Osteoblast (primary cell): ENCODE measurements around the gene TBXT. TPM values are rescaled to one million over a fixed set of nuclear protein-coding genes. Genes with fewer than 3 reads are reported as not detected.

Experiments used
- DNase-seq: peaks from one replicate; pipeline ENCODE4 v3.0.0; 2011; ENCODE audit warnings: low spot score, mixed read lengths; ENCODE audit not compliant: insufficient read length; ENCODE audit errors: missing footprints
- H2AFZ ChIP-seq: 2 replicates; pipeline ENCODE4 v1.6.0; 2011; ENCODE audit warnings: mild to moderate bottlenecking, low read length
- H3K27ac ChIP-seq: 2 replicates; pipeline ENCODE4 v1.5.1; 2011; ENCODE audit warnings: mild to moderate bottlenecking, low read depth, low read length, moderate library complexity
- H3K27me3 ChIP-seq: 2 replicates; pipeline ENCODE4 v1.6.0; 2012; ENCODE audit warnings: mild to moderate bottlenecking, control low read depth, inconsistent platforms, low read length, moderate library complexity; ENCODE audit not compliant: insufficient read depth
- H3K36me3 ChIP-seq: 2 replicates; pipeline ENCODE4 v1.5.1; 2011; ENCODE audit warnings: mild to moderate bottlenecking, low read length, control low read depth, moderate library complexity; ENCODE audit not compliant: insufficient read depth
- H3K4me1 ChIP-seq: 2 replicates; pipeline ENCODE4 v1.5.1; 2011; ENCODE audit warnings: mild to moderate bottlenecking, low read length, control low read depth, moderate library complexity; ENCODE audit not compliant: insufficient read depth
- H3K4me2 ChIP-seq: 2 replicates; pipeline ENCODE4 v1.6.0; 2011; ENCODE audit warnings: mild to moderate bottlenecking, low read length; ENCODE audit not compliant: insufficient read depth
- H3K4me3 ChIP-seq: fragments of 200-600 bp; sonication (generic); 3 replicates; pipeline ENCODE4 v1.5.1; 2012; ENCODE audit warnings: mild to moderate bottlenecking, low read length, inconsistent platforms; ENCODE audit not compliant: insufficient read depth
- H3K79me2 ChIP-seq: 2 replicates; pipeline ENCODE4 v1.6.0; 2012; ENCODE audit warnings: mild to moderate bottlenecking, low read length, control low read depth, inconsistent platforms; ENCODE audit not compliant: insufficient read depth
- H3K9me3 ChIP-seq: 2 replicates; pipeline ENCODE4 v1.5.1; 2011; ENCODE audit warnings: low read depth, low read length, control low read depth
- H4K20me1 ChIP-seq: 2 replicates; pipeline ENCODE4 v1.6.0; 2012; ENCODE audit warnings: mild to moderate bottlenecking, low read length, control low read depth; ENCODE audit not compliant: insufficient read depth
- CTCF ChIP-seq: IDR thresholded peaks from 2 replicates; pipeline ENCODE4 v1.5.1; 2011; ENCODE audit warnings: mild to moderate bottlenecking, low read depth, low read length, moderate library complexity; ENCODE audit errors: extremely low read depth
- total RNA-seq: library from RNA; depleted of rRNA; stranded (reverse); fragments of >200 nt; gene quantifications from 2 replicates; pipeline ENCODE4 v1.2.3, GENCODE V29; 2012

Gene TBXT
- total RNA-seq, 1 donor, result not detected

GRCh38 chr6:166165558-166166313 lies 1.9 kb downstream of the TBXT start:
- Histone ChIP-seq H3K4me2 (no peak overlapping the region), H3K27me3 (peaks cover 41% of the 10 kb centered on the region)

GRCh38 chr6:166162599-166163342 lies 4.9 kb downstream of the TBXT start:
- Histone ChIP-seq H3K4me1 (no peaks in the 10 kb centered on the region), H3K27ac (no peak overlapping the region), H3K27me3 (peaks cover 26% of the 10 kb centered on the region), H3K9me3 (no peaks in the 10 kb centered on the region), H3K36me3 (no peaks in the 10 kb centered on the region), H3K4me3 (no peak overlapping the region), H3K4me2 (no peak overlapping the region), H3K79me2 (no peaks in the 10 kb centered on the region), H2AFZ (no peak overlapping the region), H4K20me1 (no peaks in the 10 kb centered on the region)
- peak; percentile 43 for DNase-seq
- no peak for TF ChIP-seq CTCF

More at GRCh38 chr6:166165558-166166313, 1.9 kb downstream of the TBXT start:
- H3K4me3 ChIP-seq, result no peak overlapping the region
- no peaks in the 10 kb centered on the region for H3K4me1 ChIP-seq
- no peaks in the 10 kb centered on the region for H3K36me3 ChIP-seq
- no peaks in the 10 kb centered on the region for H3K79me2 ChIP-seq
- H3K9me3 ChIP-seq, result no peaks in the 10 kb centered on the region
- no peaks in the 10 kb centered on the region for H4K20me1 ChIP-seq
- TF ChIP-seq CTCF, result no peak
- H2AFZ ChIP-seq, result no peak overlapping the region
- H3K27ac ChIP-seq, result no peak overlapping the region
- DNase-seq, result peak; percentile 88

- no peaks in the 10 kb centered on the region for H3K36me3 ChIP-seq
- no peak overlapping the region for H3K27ac ChIP-seq
- no peaks in the 10 kb centered on the region for H3K27me3 ChIP-seq
- DNase-seq, result peak; percentile 38
- H2AFZ ChIP-seq, result no peak overlapping the region
- no peaks in the 10 kb centered on the region for H3K79me2 ChIP-seq
- no peaks in the 10 kb centered on the region for H3K4me1 ChIP-seq
- no peak overlapping the region for H3K4me2 ChIP-seq
- no peaks in the 10 kb centered on the region for H4K20me1 ChIP-seq
- no peak for TF ChIP-seq CTCF
- H3K9me3 ChIP-seq, result no peaks in the 10 kb centered on the region
- H3K4me3 ChIP-seq, result no peak overlapping the region
These were observed 9.6 kb downstream of the TBXT start for GRCh38 chr6:166157930-166158617.

- Histone ChIP-seq H3K4me3 (no peak overlapping the region), H2AFZ (no peak overlapping the region), H3K4me2 (no peak overlapping the region), H4K20me1 (no peaks in the 10 kb centered on the region), H3K27ac (no peak overlapping the region), H3K36me3 (no peaks in the 10 kb centered on the region), H3K4me1 (no peaks in the 10 kb centered on the region), H3K9me3 (no peaks in the 10 kb centered on the region), H3K27me3 (no peaks in the 10 kb centered on the region), H3K79me2 (no peaks in the 10 kb centered on the region)
- peak; percentile 66 for DNase-seq
- peak; percentile 35 for TF ChIP-seq CTCF
These were observed 10.7 kb downstream of the TBXT start for GRCh38 chr6:166156942-166157341.
